Measurements from ENCODE around the gene RINT1. TPM values are rescaled to one million over a fixed set of nuclear protein-coding genes. Genes with fewer than 3 reads are reported as not detected.

The RINT1 gene
- total RNA-seq, 1 donor from 2014 or later: 28.1 TPM

- H3K27me3 ChIP-seq (ENCODE audit: insufficient read depth, low read length): no peaks in the 10 kb centered on the region
- TF ChIP-seq CTCF (IDR thresholded peaks at IDR 0.05; ENCODE audit: insufficient read depth, low read depth, low read length) (no peak), EZH2 (IDR thresholded peaks at IDR 0.05; ENCODE audit: insufficient read depth, low read length) (no peak)
- no peaks in the 10 kb centered on the region for H3K36me3 Mint-ChIP-seq (ENCODE audit: low read depth, unreplicated experiment)
- H3K4me3 Mint-ChIP-seq (ENCODE audit: unreplicated experiment): no peak overlapping the region
- no peaks in the 10 kb centered on the region for H3K79me2 ChIP-seq (ENCODE audit: insufficient read depth, low read length)
- no peaks in the 10 kb centered on the region for H3K36me3 ChIP-seq (ENCODE audit: insufficient read depth, low read length)
- no peaks in the 10 kb centered on the region for H4K20me1 ChIP-seq (ENCODE audit: insufficient read depth, low read length)
- no peaks in the 10 kb centered on the region for H3K27me3 Mint-ChIP-seq (ENCODE audit: low read depth, unreplicated experiment)
- FAIRE-seq: no peak
- DNase-seq (ENCODE audit: low read depth): peak; percentile 94
- peak overlapping the region; percentile 1 for H3K9ac ChIP-seq (ENCODE audit: low read length)
- peaks cover 35% of the 10 kb centered on the region for H3K4me1 Mint-ChIP-seq (ENCODE audit: low read depth, unreplicated experiment)
- no peak overlapping the region for H2AFZ ChIP-seq (ENCODE audit: low read depth, low read length)
- H3K4me2 ChIP-seq (ENCODE audit: low read length): peak overlapping the region; percentile 49
- peak overlapping the region; percentile 67 for H3K27ac Mint-ChIP-seq (ENCODE audit: unreplicated experiment)
- H3K27ac ChIP-seq (ENCODE audit: low read depth, low read length): peak overlapping the region; percentile 62
- H3K9me3 ChIP-seq (ENCODE audit: insufficient read depth, low read depth, low read length): no peaks in the 10 kb centered on the region
- peaks cover 19% of the 10 kb centered on the region for H3K4me1 ChIP-seq (ENCODE audit: insufficient read depth, low read length)
- no peaks in the 10 kb centered on the region for H3K9me3 Mint-ChIP-seq (ENCODE audit: unreplicated experiment)
- H3K4me3 ChIP-seq (ENCODE audit: insufficient read depth, low read depth, low read length): no peak overlapping the region
These were observed 38.1 kb upstream of the RINT1 start for GRCh38 chr7:105493923-105494315.

GRCh38 chr7:105496521-105496920, 35.5 kb upstream of the RINT1 start:
- Histone ChIP-seq H2AFZ (ENCODE audit: low read depth, low read length) (peak overlapping the region; percentile 39), H3K9me3 (ENCODE audit: insufficient read depth, low read depth, low read length) (no peaks in the 10 kb centered on the region), H3K79me2 (ENCODE audit: insufficient read depth, low read length) (no peaks in the 10 kb centered on the region), H3K27me3 (ENCODE audit: insufficient read depth, low read length) (no peaks in the 10 kb centered on the region), H3K9ac (ENCODE audit: low read length) (peak overlapping the region; percentile 46), H3K4me1 (ENCODE audit: insufficient read depth, low read length) (peaks cover 19% of the 10 kb centered on the region), H3K36me3 (ENCODE audit: insufficient read depth, low read length) (peaks cover 9% of the 10 kb centered on the region), H3K4me3 (ENCODE audit: insufficient read depth, low read depth, low read length) (peak overlapping the region; percentile 3), H4K20me1 (ENCODE audit: insufficient read depth, low read length) (no peaks in the 10 kb centered on the region), H3K4me2 (ENCODE audit: low read length) (peak overlapping the region; percentile 70), H3K27ac (ENCODE audit: low read depth, low read length) (peak overlapping the region; percentile 70)
- Mint-ChIP-seq H3K27ac (ENCODE audit: unreplicated experiment) (peak overlapping the region; percentile 79), H3K9me3 (ENCODE audit: unreplicated experiment) (no peaks in the 10 kb centered on the region), H3K27me3 (ENCODE audit: low read depth, unreplicated experiment) (no peaks in the 10 kb centered on the region), H3K4me3 (ENCODE audit: unreplicated experiment) (no peak overlapping the region), H3K36me3 (ENCODE audit: low read depth, unreplicated experiment) (peaks cover 9% of the 10 kb centered on the region), H3K4me1 (ENCODE audit: low read depth, unreplicated experiment) (peaks cover 34% of the 10 kb centered on the region)
- TF ChIP-seq EZH2 (IDR thresholded peaks at IDR 0.05; ENCODE audit: insufficient read depth, low read length) (no peak), CTCF (IDR thresholded peaks at IDR 0.05; ENCODE audit: insufficient read depth, low read depth, low read length) (no peak)
- FAIRE-seq: peak; percentile 93
- DNase-seq (ENCODE audit: low read depth): peak; percentile 81

GRCh38 chr7:105497016-105497415, 35.0 kb upstream of the RINT1 start:
- Mint-ChIP-seq H3K27me3 (ENCODE audit: low read depth, unreplicated experiment) (no peaks in the 10 kb centered on the region), H3K36me3 (ENCODE audit: low read depth, unreplicated experiment) (peaks cover 9% of the 10 kb centered on the region), H3K4me3 (ENCODE audit: unreplicated experiment) (no peak overlapping the region), H3K4me1 (ENCODE audit: low read depth, unreplicated experiment) (peaks cover 34% of the 10 kb centered on the region), H3K9me3 (ENCODE audit: unreplicated experiment) (no peaks in the 10 kb centered on the region), H3K27ac (ENCODE audit: unreplicated experiment) (no peak overlapping the region)
- no peak overlapping the region for H2AFZ ChIP-seq (ENCODE audit: low read depth, low read length)
- H4K20me1 ChIP-seq (ENCODE audit: insufficient read depth, low read length): peaks cover 1% of the 10 kb centered on the region
- FAIRE-seq (no peak), DNase-seq (ENCODE audit: low read depth) (no peak)
- no peaks in the 10 kb centered on the region for H3K9me3 ChIP-seq (ENCODE audit: insufficient read depth, low read depth, low read length)
- no peak overlapping the region for H3K4me3 ChIP-seq (ENCODE audit: insufficient read depth, low read depth, low read length)
- peak overlapping the region; percentile 70 for H3K27ac ChIP-seq (ENCODE audit: low read depth, low read length)
- TF ChIP-seq CTCF (IDR thresholded peaks at IDR 0.05; ENCODE audit: insufficient read depth, low read depth, low read length): no peak
- no peak for TF ChIP-seq EZH2 (IDR thresholded peaks at IDR 0.05; ENCODE audit: insufficient read depth, low read length)
- H3K9ac ChIP-seq (ENCODE audit: low read length): no peak overlapping the region
- no peaks in the 10 kb centered on the region for H3K79me2 ChIP-seq (ENCODE audit: insufficient read depth, low read length)
- H3K4me2 ChIP-seq (ENCODE audit: low read length): peak overlapping the region; percentile 70
- no peaks in the 10 kb centered on the region for H3K27me3 ChIP-seq (ENCODE audit: insufficient read depth, low read length)
- peaks cover 19% of the 10 kb centered on the region for H3K4me1 ChIP-seq (ENCODE audit: insufficient read depth, low read length)
- H3K36me3 ChIP-seq (ENCODE audit: insufficient read depth, low read length): peaks cover 11% of the 10 kb centered on the region
